SK-N-SH treated with all-trans-retinoic acid at 6 μM for 48 hours (cell line): ENCODE results near the gene FIBIN.

Experiments used
- ATAC-seq: fragments of 200-7000 bp; cut with Tn5 transposase; 3 replicates; pipeline ENCODE4 v1.9.1; 2020; ENCODE audit warnings: mild to moderate bottlenecking, moderate library complexity
- ARNTL ChIP-seq: fragments of 450-650 bp; formaldehyde crosslinking; IDR thresholded peaks from 2 replicates; pipeline ENCODE4 v1.5.0; 2020; ENCODE audit warnings: low read depth, mild to moderate bottlenecking, moderate library complexity, borderline replicate concordance
- BACH2 ChIP-seq: fragments of 250-450 bp; sonication (Bioruptor Pico); IDR thresholded peaks from 2 replicates; pipeline ENCODE4 v1.9.0; 2021; ENCODE audit warnings: mild to moderate bottlenecking, borderline replicate concordance
- CREB5 ChIP-seq: fragments of 250-450 bp; sonication (Bioruptor Pico); IDR thresholded peaks from 2 replicates; pipeline ENCODE4 v1.5.1; 2020; ENCODE audit warnings: low read depth, mild to moderate bottlenecking, moderate library complexity
- CSDC2 ChIP-seq: fragments of 250-450 bp; sonication (Bioruptor Pico); IDR thresholded peaks from 2 replicates; pipeline ENCODE4 v1.5.0; 2020; ENCODE audit warnings: mild to moderate bottlenecking, moderate library complexity
- CSRNP3 ChIP-seq: fragments of 250-450 bp; sonication (Bioruptor Pico); IDR thresholded peaks from 2 replicates; pipeline ENCODE4 v1.5.1; 2021; ENCODE audit warnings: mild to moderate bottlenecking, moderate library complexity
- ESRRG ChIP-seq: fragments of 250-450 bp; sonication (Bioruptor Pico); IDR thresholded peaks from 2 replicates; pipeline ENCODE4 v1.6.1; 2021; ENCODE audit warnings: mild to moderate bottlenecking
- GLIS3 ChIP-seq: fragments of 250-450 bp; sonication (Bioruptor Pico); IDR thresholded peaks from 2 replicates; pipeline ENCODE4 v1.5.0; 2020; ENCODE audit warnings: mild to moderate bottlenecking, moderate library complexity
- ISL1 ChIP-seq: fragments of 250-450 bp; sonication (Bioruptor Pico); IDR thresholded peaks from 2 replicates; pipeline ENCODE4 v2.1.2; 2022; ENCODE audit warnings: mild to moderate bottlenecking, moderate library complexity
- OSR1 ChIP-seq: fragments of 250-450 bp; sonication (Bioruptor Pico); IDR thresholded peaks from 2 replicates; pipeline ENCODE4 v1.8.0; 2022; ENCODE audit warnings: moderate library complexity, mild to moderate bottlenecking, inconsistent platforms
- PATZ1 ChIP-seq: fragments of 250-450 bp; sonication (Bioruptor Pico); IDR thresholded peaks from 2 replicates; pipeline ENCODE4 v1.8.0; 2020; ENCODE audit warnings: mild to moderate bottlenecking, moderate library complexity, borderline replicate concordance
- POU6F1 ChIP-seq: fragments of 250-450 bp; sonication (Bioruptor Pico); IDR thresholded peaks from 2 replicates; pipeline ENCODE4 v1.8.0; 2021; ENCODE audit warnings: low read depth, mild to moderate bottlenecking, moderate library complexity, borderline replicate concordance
- PPARA ChIP-seq: fragments of 250-450 bp; sonication (Bioruptor Pico); IDR thresholded peaks from 2 replicates; pipeline ENCODE4 v1.5.0; 2020; ENCODE audit warnings: mild to moderate bottlenecking, borderline replicate concordance
- RARB ChIP-seq: fragments of 250-450 bp; sonication (Bioruptor Pico); IDR thresholded peaks from 2 replicates; pipeline ENCODE4 v1.8.0; 2021; ENCODE audit warnings: mild to moderate bottlenecking, moderate library complexity
- SNAI2 ChIP-seq: fragments of 250-450 bp; sonication (Bioruptor Pico); IDR thresholded peaks from 2 replicates; pipeline ENCODE4 v1.5.0; 2020; ENCODE audit warnings: mild to moderate bottlenecking, moderate library complexity
- TOX ChIP-seq: fragments of 250-450 bp; sonication (Bioruptor Pico); IDR thresholded peaks from 2 replicates; pipeline ENCODE4 v1.8.0; 2021; ENCODE audit warnings: mild to moderate bottlenecking, moderate library complexity, borderline replicate concordance
- TSHZ2 ChIP-seq: fragments of 250-450 bp; sonication (Bioruptor Pico); IDR thresholded peaks from 2 replicates; pipeline ENCODE4 v1.5.0; 2020; ENCODE audit warnings: mild to moderate bottlenecking, moderate library complexity
- ZC3H10 ChIP-seq: fragments of 250-450 bp; sonication (Bioruptor Pico); IDR thresholded peaks from 2 replicates; pipeline ENCODE4 v1.5.1; 2021; ENCODE audit warnings: mild to moderate bottlenecking, moderate library complexity
- ZFP3 ChIP-seq: fragments of 250-450 bp; sonication (Bioruptor Pico); IDR thresholded peaks from 2 replicates; pipeline ENCODE4 v1.5.0; 2020; ENCODE audit warnings: mild to moderate bottlenecking, moderate library complexity
- ZFP30 ChIP-seq: fragments of 450-650 bp; formaldehyde crosslinking; IDR thresholded peaks from 2 replicates; pipeline ENCODE4 v1.5.0; 2022; ENCODE audit warnings: mild to moderate bottlenecking, moderate library complexity
- ZNF565 ChIP-seq: fragments of 450-650 bp; formaldehyde crosslinking; conservative IDR thresholded peaks from 2 replicates; pipeline ENCODE4 v1.5.0; 2020; ENCODE audit warnings: low read depth, mild to moderate bottlenecking, moderate library complexity
- ZNF70 ChIP-seq: fragments of 450-650 bp; formaldehyde crosslinking; IDR thresholded peaks from 2 replicates; pipeline ENCODE4 v1.5.0; 2020; ENCODE audit warnings: mild to moderate bottlenecking, moderate library complexity
- ZNF8 ChIP-seq: fragments of 450-650 bp; formaldehyde crosslinking; IDR thresholded peaks from 2 replicates; pipeline ENCODE4 v1.5.0; 2020; ENCODE audit warnings: mild to moderate bottlenecking, moderate library complexity

The FIBIN gene

GRCh38 chr11:26995701-26996460 lies 2.0 kb downstream of the FIBIN start:
- TF ChIP-seq PPARA (CRISPR knock-in tag) (no peak), ARNTL (no peak), RARB (CRISPR knock-in tag) (no peak), ZC3H10 (CRISPR knock-in tag) (no peak), OSR1 (no peak), SNAI2 (CRISPR knock-in tag) (no peak), ZNF8 (no peak), ISL1 (CRISPR knock-in tag) (no peak), CSRNP3 (CRISPR knock-in tag) (no peak), PATZ1 (CRISPR knock-in tag) (no peak), CSDC2 (CRISPR knock-in tag) (no peak), ZFP3 (CRISPR knock-in tag) (no peak), POU6F1 (CRISPR knock-in tag) (no peak), ZFP30 (CRISPR knock-in tag) (no peak), ESRRG (no peak), CREB5 (no peak), TSHZ2 (CRISPR knock-in tag) (no peak), BACH2 (CRISPR knock-in tag) (no peak)
- no peak for ATAC-seq

GRCh38 chr11:26997378-26997777 lies 3.5 kb downstream of the FIBIN start:
- TF ChIP-seq OSR1 (no peak), RARB (CRISPR knock-in tag) (no peak), TSHZ2 (CRISPR knock-in tag) (no peak), ZFP30 (CRISPR knock-in tag) (no peak), GLIS3 (CRISPR knock-in tag) (no peak), ZNF8 (no peak), TOX (CRISPR knock-in tag) (no peak), CSDC2 (CRISPR knock-in tag) (no peak), ZNF70 (CRISPR knock-in tag) (no peak), BACH2 (CRISPR knock-in tag) (no peak), CREB5 (no peak), ZNF565 (CRISPR knock-in tag) (no peak), ESRRG (no peak), ZC3H10 (CRISPR knock-in tag) (no peak)
- ATAC-seq = no peak
